GOT3 (cell line): Measurements from ENCODE around the gene SERF2.
"Not testable (repeated sequence)": the region's sequence is repeated elsewhere in the genome, so short reads cannot be mapped to it uniquely, and the experiment has no call there.

Experiments used
- DNase-seq: peaks from one replicate; lab custom pipeline; 2025; ENCODE audit warnings: mixed read lengths; lab: John Stamatoyannopoulos, UW

SERF2 gene

GRCh38 chr15:43793647-43794046 is 1.5 kb downstream of the SERF2 start:
- no peak for DNase-seq

GRCh38 chr15:43794269-43795037 is 2.3 kb downstream of the SERF2 start:
- no peak for DNase-seq

DNA sequence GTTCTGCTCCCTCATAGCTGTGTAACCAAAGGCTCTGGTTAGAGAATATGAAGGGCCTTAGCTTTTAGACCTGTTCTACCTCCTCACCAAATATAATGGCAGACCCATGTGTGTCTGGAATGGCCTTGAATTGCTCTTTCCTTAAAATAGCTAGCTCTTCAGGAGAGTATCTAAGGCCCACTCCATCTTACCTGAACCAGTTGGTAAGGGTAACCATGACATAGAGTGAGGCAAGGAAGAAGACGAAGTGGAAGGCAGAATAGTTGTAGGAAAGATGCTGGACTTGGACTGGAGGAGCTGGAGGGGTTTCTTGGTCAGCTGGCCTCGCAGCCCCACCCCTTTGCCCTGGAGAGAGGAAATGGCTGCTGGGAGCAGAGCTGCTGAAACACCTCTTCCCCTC is 3.1 kb downstream of the SERF2 start:
- DNase-seq = no peak

GRCh38 chr15:43795997-43796396 is 3.9 kb downstream of the SERF2 start:
- no peak for DNase-seq

DNA sequence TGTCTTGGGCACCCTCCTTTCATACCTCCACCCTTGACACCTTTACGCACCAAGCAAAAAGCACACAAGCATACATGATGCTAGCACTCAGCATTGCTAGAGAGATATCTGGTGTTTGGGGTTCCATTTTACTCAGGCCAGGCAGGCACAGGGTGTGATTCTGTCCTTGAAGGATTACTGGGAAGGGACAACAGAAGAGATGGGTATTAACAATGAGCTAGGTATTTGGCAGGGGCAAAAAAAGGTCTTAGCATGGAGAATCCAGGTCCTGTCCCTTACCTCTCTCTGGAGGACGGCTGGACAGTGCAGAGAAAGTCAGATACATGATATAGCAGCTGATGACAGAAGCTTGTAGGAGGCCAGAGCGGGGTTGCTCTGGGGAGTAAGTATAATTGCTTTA is 4.4 kb downstream of the SERF2 start:
- no peak for DNase-seq

DNA sequence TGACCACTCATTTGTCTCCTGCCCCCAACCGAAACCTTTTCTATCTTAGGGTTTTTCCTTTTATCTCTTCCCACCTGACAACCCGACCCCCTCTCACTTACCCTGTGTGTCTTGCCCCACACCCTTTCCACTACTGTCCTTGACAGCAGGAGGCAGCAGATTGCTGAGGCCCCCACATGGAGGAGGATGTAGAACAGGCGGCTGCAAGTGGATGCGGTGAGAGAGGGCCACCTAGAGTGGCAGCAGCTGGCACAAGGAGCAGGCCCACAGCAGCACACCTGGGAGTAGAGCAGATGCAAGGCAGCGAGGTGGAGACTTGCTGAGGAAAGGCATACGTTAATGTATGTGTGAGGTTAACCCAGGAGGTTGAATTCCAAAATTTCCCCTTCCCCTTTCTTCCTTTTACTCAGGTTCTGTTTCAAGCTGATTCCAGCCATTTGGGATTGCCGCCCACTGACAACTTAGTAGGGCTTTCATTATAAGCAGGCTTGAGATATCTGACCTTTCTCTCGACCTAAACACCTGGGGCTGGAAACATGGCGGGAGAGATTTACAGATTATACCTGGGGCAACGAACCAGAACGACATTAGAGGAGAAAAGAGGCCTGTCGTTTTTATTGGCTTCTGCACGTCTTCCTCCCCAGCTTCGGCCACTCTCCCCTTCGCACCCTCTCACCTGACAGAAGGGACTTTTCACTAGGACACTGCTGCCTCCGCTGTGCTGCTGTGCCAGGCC is 7.3 kb downstream of the SERF2 start:
- no peak for DNase-seq

GRCh38 chr15:43799945-43800285 is 7.8 kb downstream of the SERF2 start, which contains the start of gene SERINC4:
SERINC4 (minus strand) TSS chr15:43800220; CDS start chr15:43799986, 234 bp downstream.
- DNase-seq = no peak

GRCh38 chr15:43800286-43801141 is 8.4 kb downstream of the SERF2 start, which contains the start of gene HYPK:
HYPK (plus strand) TSS chr15:43800599; CDS start chr15:43800623, 24 bp downstream.
- DNase-seq = peak; percentile 58

DNA sequence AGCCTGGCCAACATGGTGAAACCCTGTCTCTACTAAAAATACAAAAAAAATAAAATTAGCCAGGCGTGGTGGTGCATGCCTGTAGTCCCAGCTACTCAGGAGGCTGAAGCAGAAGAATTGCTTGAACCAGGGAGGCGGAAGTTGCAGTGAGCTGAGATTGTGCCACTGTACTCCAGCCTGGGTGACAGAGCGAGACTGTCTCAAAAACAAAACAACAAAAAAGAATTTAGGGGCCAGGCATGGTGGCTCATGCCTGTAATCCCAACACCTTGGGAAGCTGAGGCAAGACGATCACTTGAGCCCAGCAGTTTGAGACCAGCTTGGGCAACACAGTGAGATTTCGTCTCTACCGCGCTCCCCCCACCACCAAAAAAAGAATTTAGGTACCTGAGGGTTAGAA is 10.6 kb downstream of the SERF2 start:
- DNase-seq = not testable (repeated sequence)

GRCh38 chr15:43808435-43808950 is 16.4 kb downstream of the SERF2 start:
- no peak for DNase-seq

DNA sequence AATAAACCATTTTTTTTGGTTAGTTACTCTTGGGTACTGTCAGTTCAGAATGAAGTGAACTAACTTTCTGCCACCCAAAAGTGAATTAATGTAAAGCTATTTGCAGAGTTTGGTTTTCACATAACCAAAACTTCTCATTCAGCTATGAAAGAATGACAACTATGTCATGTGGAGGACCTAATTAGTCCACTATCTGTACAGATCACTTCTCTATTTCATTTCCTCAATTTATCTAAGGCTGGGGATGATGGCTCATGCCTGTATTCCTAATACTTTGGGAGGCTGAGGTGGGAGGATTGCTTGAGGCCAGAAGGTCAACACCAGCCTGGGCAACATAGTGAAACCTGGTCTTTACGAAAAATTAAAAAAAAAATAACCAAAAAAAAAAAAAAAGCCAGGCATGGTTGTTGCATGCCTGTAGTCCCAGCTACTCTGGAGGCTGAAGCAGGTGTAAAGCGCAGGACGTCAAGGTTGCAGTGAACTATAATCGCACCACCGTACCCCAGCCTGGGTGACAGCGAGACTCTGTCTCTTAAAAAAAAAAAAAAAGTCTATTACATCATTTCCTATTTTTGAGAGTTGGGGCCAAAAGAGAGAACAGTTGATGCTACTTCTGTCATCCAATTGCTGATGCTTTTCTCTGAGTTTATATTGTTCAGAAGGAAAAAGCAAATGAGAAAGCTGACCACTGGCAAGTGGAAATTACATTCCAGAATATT is 17.0 kb downstream of the SERF2 start:
- DNase-seq = no peak

DNA sequence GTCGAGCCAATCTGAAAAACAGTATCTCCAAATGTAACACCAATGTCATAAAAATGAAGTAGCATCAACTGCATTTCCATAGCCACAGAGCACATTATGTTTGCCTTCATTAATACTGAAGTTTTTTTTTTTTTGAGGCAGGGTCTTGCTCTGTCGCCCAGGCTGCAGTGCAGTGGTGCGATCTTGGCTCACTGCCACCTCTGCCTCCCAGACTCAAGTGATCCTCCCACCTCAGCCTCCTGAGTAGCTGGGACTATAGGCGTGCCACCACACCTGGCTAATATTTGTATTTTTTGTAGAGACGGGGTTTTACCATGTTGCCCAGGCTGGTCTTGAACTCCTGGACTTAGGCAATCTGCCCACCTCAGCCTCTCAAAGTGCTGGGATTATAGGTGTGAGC is 22.9 kb downstream of the SERF2 start:
- DNase-seq = not testable (repeated sequence)

DNA sequence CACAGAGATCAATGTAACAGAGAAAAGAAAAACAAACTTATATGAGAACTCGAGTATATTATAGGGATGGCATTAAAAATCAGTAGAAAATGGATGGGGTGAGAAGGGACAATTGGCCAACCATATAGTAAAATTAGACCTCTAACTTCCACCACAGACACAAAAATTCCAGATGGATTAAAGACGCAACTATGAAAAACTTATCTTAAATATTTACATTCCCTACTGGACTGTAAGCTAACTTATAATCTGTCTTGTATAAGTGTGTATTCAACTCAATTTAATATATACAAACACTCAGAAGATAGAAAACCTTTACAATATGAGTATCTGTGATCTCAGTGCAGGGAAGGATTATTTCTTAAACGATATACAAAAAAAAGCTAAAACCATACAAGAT is 29.4 kb downstream of the SERF2 start:
- no peak for DNase-seq

- DNase-seq = peak; percentile 54
Observed at GRCh38 chr15:43824302-43825246, 32.5 kb downstream of the SERF2 start, which contains the start of gene MFAP1. MFAP1 (minus strand) TSS chr15:43824690; CDS start chr15:43824569, 121 bp downstream.

GRCh38 chr15:43825305-43825704 is 33.2 kb downstream of the SERF2 start:
- not testable (repeated sequence) for DNase-seq

DNA sequence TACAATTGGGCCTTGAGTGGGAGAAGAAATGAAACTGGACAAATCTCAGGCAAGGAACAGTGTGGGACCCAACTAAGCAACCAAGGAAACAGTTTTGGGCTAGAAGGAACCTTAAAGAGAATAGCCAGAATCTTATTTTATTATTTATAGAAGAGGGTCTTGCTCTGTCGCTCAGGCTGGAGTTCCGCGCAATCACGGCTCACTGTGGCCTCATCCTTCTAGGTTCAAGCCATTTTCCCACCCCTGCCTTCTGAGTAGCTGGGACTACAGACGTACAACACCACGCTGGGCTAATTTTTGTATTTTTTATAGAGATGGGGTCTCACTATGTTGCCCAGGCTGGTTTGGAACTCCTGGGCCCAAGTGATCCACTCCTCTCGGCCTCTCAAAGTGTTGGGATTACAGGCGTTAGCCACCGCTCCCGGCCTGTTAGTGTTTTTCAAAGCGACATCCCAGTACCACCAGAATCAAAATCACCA is 33.9 kb downstream of the SERF2 start:
- no peak for DNase-seq

- no peak for DNase-seq
Observed at GRCh38 chr15:43826508-43827341, 34.6 kb downstream of the SERF2 start, which contains the start of gene WDR76. WDR76 (plus strand) TSS chr15:43827002; CDS start chr15:43827033, 31 bp downstream.

DNA sequence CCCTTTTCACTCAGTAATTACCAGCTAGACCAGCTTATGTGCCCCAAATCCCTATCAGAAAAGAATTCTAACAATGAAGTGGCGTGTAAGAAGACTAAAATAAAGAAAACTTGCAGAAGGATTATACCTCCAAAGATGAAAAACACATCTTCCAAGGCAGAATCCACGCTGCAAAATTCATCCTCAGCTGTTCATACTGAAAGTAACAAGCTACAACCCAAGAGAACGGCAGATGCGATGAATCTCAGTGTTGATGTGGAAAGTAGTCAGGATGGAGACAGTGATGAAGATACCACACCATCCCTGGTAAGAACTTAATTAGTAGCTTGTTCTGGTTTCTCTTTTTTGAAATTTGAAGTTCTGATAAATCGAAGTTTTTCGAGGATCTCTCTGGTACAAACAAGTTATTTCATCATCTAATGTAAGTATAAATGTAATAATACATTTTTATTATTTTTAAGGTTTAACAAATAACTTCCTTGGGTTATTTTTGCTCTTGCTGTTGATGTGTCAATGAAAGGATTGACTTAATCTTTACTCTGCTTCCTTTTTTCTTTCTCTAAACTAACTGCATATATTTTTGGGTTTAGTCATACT is 36.0 kb downstream of the SERF2 start:
- DNase-seq = no peak
